Nephron (organoid): ENCODE results near the gene DYTN.

Source experiments
- H3K27ac Mint-ChIP-seq, 3 experiments: 2 replicates each; pipeline ENCODE4 v1.8.0; 2020; ENCODE audit warnings: mixed read lengths in 3 of 3, mild to moderate bottlenecking in 2 of 3, moderate library complexity in 1 of 3
- H3K27me3 Mint-ChIP-seq: 2 replicates; pipeline ENCODE4 v1.8.0; 2021; ENCODE audit warnings: low read depth, mild to moderate bottlenecking, moderate library complexity, mixed read lengths
- H3K36me3 Mint-ChIP-seq: 2 replicates; pipeline ENCODE4 v1.8.0; 2020; ENCODE audit warnings: low read depth, mixed read lengths
- H3K4me1 Mint-ChIP-seq: 2 replicates; pipeline ENCODE4 v1.8.0; 2020; ENCODE audit warnings: mixed read lengths
- H3K4me3 Mint-ChIP-seq, 3 experiments: 2 replicates each; pipeline ENCODE4 v1.8.0; 2020; ENCODE audit warnings: mild to moderate bottlenecking in 3 of 3, mixed read lengths in 3 of 3, moderate library complexity in 2 of 3
- H3K9me3 Mint-ChIP-seq: 2 replicates; pipeline ENCODE4 v1.8.0; 2020; ENCODE audit warnings: mixed read lengths
- CTCF ChIP-seq, 3 experiments: fragments of 200-600 bp; sonication (generic); IDR thresholded peaks; one replicate each; pipeline ENCODE4 v1.5.0; 2021; ENCODE audit warnings: antibody characterized with exemption in 3 of 3; ENCODE audit not compliant: unreplicated experiment in 3 of 3

Gene DYTN

GRCh38 chr2:206619011-206619410 lies 99.2 kb downstream of the DYTN start:
- no peak for TF ChIP-seq CTCF (IDR thresholded peaks at IDR 0.05; ENCODE audit: unreplicated experiment in 3 of 3)
- no peak overlapping the region for H3K4me3 Mint-ChIP-seq
- H3K9me3 Mint-ChIP-seq: no peaks in the 10 kb centered on the region
- H3K4me1 Mint-ChIP-seq: no peaks in the 10 kb centered on the region
- no peaks in the 10 kb centered on the region for H3K36me3 Mint-ChIP-seq
- no peak overlapping the region for H3K27ac Mint-ChIP-seq
- H3K27me3 Mint-ChIP-seq: no peaks in the 10 kb centered on the region

GRCh38 chr2:206616151-206616550 lies 102.0 kb downstream of the DYTN start:
- H3K4me1 Mint-ChIP-seq: no peaks in the 10 kb centered on the region
- H3K27ac Mint-ChIP-seq: no peak overlapping the region
- H3K36me3 Mint-ChIP-seq: peaks cover 3% of the 10 kb centered on the region
- TF ChIP-seq CTCF (IDR thresholded peaks at IDR 0.05; ENCODE audit: unreplicated experiment in 3 of 3): no peak
- H3K4me3 Mint-ChIP-seq: no peak overlapping the region
- no peaks in the 10 kb centered on the region for H3K27me3 Mint-ChIP-seq
- H3K9me3 Mint-ChIP-seq: no peaks in the 10 kb centered on the region

GRCh38 chr2:206615417-206616089 lies 102.6 kb downstream of the DYTN start:
- H3K4me3 Mint-ChIP-seq: no peak overlapping the region
- no peak overlapping the region for H3K27ac Mint-ChIP-seq
- H3K36me3 Mint-ChIP-seq: peaks cover 3% of the 10 kb centered on the region
- no peak for TF ChIP-seq CTCF (IDR thresholded peaks at IDR 0.05; ENCODE audit: unreplicated experiment in 3 of 3)
- H3K4me1 Mint-ChIP-seq: no peaks in the 10 kb centered on the region
- H3K27me3 Mint-ChIP-seq: no peaks in the 10 kb centered on the region
- no peaks in the 10 kb centered on the region for H3K9me3 Mint-ChIP-seq

- no peaks in the 10 kb centered on the region for H3K4me1 Mint-ChIP-seq
- TF ChIP-seq CTCF (IDR thresholded peaks at IDR 0.05; ENCODE audit: unreplicated experiment in 3 of 3): no peak
- no peaks in the 10 kb centered on the region for H3K9me3 Mint-ChIP-seq
- peaks cover 3% of the 10 kb centered on the region for H3K36me3 Mint-ChIP-seq
- no peak overlapping the region for H3K27ac Mint-ChIP-seq
- no peak overlapping the region for H3K4me3 Mint-ChIP-seq
- H3K27me3 Mint-ChIP-seq: no peaks in the 10 kb centered on the region
Observed at GRCh38 chr2:206614811-206615210, 103.4 kb downstream of the DYTN start.

- H3K4me3 Mint-ChIP-seq: no peak overlapping the region
- H3K27ac Mint-ChIP-seq: no peak overlapping the region
- H3K9me3 Mint-ChIP-seq: no peaks in the 10 kb centered on the region
- no peak for TF ChIP-seq CTCF (IDR thresholded peaks at IDR 0.05; ENCODE audit: unreplicated experiment in 3 of 3)
- H3K4me1 Mint-ChIP-seq: no peaks in the 10 kb centered on the region
- H3K36me3 Mint-ChIP-seq: peaks cover 3% of the 10 kb centered on the region
- H3K27me3 Mint-ChIP-seq: no peaks in the 10 kb centered on the region
Observed at GRCh38 chr2:206611736-206612135, 106.5 kb downstream of the DYTN start.

- TF ChIP-seq CTCF (IDR thresholded peaks at IDR 0.05; ENCODE audit: unreplicated experiment in 3 of 3): no peak
- no peak overlapping the region for H3K4me3 Mint-ChIP-seq
- H3K36me3 Mint-ChIP-seq: peaks cover 3% of the 10 kb centered on the region
- no peaks in the 10 kb centered on the region for H3K4me1 Mint-ChIP-seq
- H3K9me3 Mint-ChIP-seq: no peaks in the 10 kb centered on the region
- H3K27me3 Mint-ChIP-seq: no peaks in the 10 kb centered on the region
- no peak overlapping the region for H3K27ac Mint-ChIP-seq
Observed at GRCh38 chr2:206611191-206611590, 107.0 kb downstream of the DYTN start.
